Measurements from ENCODE around the gene LEUTX. TPM values are rescaled to one million over a fixed set of nuclear protein-coding genes. Genes with fewer than 3 reads are reported as not detected.
"Not testable (repeated sequence)": the region's sequence is repeated elsewhere in the genome, so short reads cannot be mapped to it uniquely, and the experiment has no call there.

LEUTX gene
- polyA plus RNA-seq (ENCODE audit: insufficient read length in 10 of 10): not detected
- long read RNA-seq, donor 1: 0 reads
- long read RNA-seq, donor 2: 0 reads
- long read RNA-seq, donor 3: 0 reads
- long read RNA-seq, donor 4: 0 reads
- long read RNA-seq, donor 5: 0 reads
- long read RNA-seq, donor 6: 0 reads
- long read RNA-seq, donor 7: 0 reads
- long read RNA-seq, donor 8: 0 reads
- long read RNA-seq, donor 9: 0 reads

- no peak for DNase-seq
Measured at GRCh38 chr19:39778763-39779162, at the start of gene LEUTX. TSS of gene LEUTX (plus strand) at chr19:39778854. CDS start at chr19:39778921, 67 bp downstream.

- DNase-seq: no peak
Measured at GRCh38 chr19:39729594-39729993, 49.1 kb upstream of the LEUTX start.

- DNase-seq: no peak
Measured at GRCh38 chr19:39731685-39732084, 47.0 kb upstream of the LEUTX start.

- DNase-seq: no peak
Measured at GRCh38 chr19:39733841-39734240, 44.8 kb upstream of the LEUTX start.

- DNase-seq: no peak
Measured at GRCh38 chr19:39735688-39736087, 43.0 kb upstream of the LEUTX start.

GRCh38 chr19:39736088-39736487 is 42.6 kb upstream of the LEUTX start:
- DNase-seq: no peak

- no peak for DNase-seq
Measured at GRCh38 chr19:39737351-39737750, 41.3 kb upstream of the LEUTX start.

- DNase-seq: no peak
Measured at GRCh38 chr19:39737891-39738290, 40.8 kb upstream of the LEUTX start, which contains the start of gene CLC. TSS of gene CLC (minus strand) at chr19:39738029. CDS start at chr19:39737952, 77 bp downstream.

GRCh38 chr19:39738814-39739213 is 39.8 kb upstream of the LEUTX start:
- DNase-seq: no peak

- DNase-seq: no peak
Measured at GRCh38 chr19:39740395-39740794, 38.3 kb upstream of the LEUTX start.

- no peak for DNase-seq
Measured at GRCh38 chr19:39745643-39746042, 33.0 kb upstream of the LEUTX start.

- DNase-seq: no peak
Measured at GRCh38 chr19:39746836-39747529, 31.7 kb upstream of the LEUTX start.

- DNase-seq: no peak
Measured at GRCh38 chr19:39749981-39750380, 28.7 kb upstream of the LEUTX start.

- DNase-seq: no peak
Measured at GRCh38 chr19:39752390-39752789, 26.3 kb upstream of the LEUTX start.

- no peak for DNase-seq
Measured at GRCh38 chr19:39752795-39753194, 25.9 kb upstream of the LEUTX start.

GRCh38 chr19:39754544-39754943 is 24.1 kb upstream of the LEUTX start:
- no peak for DNase-seq

GRCh38 chr19:39754971-39755370 is 23.7 kb upstream of the LEUTX start:
- DNase-seq: no peak

GRCh38 chr19:39759457-39760184 is 19.0 kb upstream of the LEUTX start:
- no peak for DNase-seq

GRCh38 chr19:39761851-39762250 is 16.8 kb upstream of the LEUTX start:
- DNase-seq: not testable (repeated sequence)

GRCh38 chr19:39765091-39766076 is 13.3 kb upstream of the LEUTX start:
- DNase-seq: peak; percentile 19 to 22 (median 21)

- no peak for DNase-seq
Measured at GRCh38 chr19:39768334-39768733, 10.3 kb upstream of the LEUTX start.

GRCh38 chr19:39768786-39769185 is 9.9 kb upstream of the LEUTX start:
- no peak for DNase-seq

All from muscle of back (tissue), 13 donors.